H1 (cell line): Measurements from ENCODE around the gene MANBA. TPM values are rescaled to one million over a fixed set of nuclear protein-coding genes. Genes with fewer than 3 reads are reported as not detected.

Experiments
- CTCF ChIA-PET: fragments of 300-600 bp; sonication (Branson Sonifier 250); formaldehyde crosslinking; loops from one replicate; lab custom pipeline; 2021; ENCODE audit not compliant: partially characterized antibody; lab: Charles Lee
- POLR2A ChIA-PET: fragments of 300-600 bp; sonication (Branson Sonifier 250); formaldehyde crosslinking; loops from one replicate; lab custom pipeline; 2021; ENCODE audit warnings: inconsistent platforms; ENCODE audit not compliant: partially characterized antibody; lab: Charles Lee
- DNase-seq, 2 experiments: peaks; one replicate each; pipeline versions ENCODE4 v3.0.0 to v3.0.0-alpha.2; 2010 to 2022; ENCODE audit warnings: low spot score in 2 of 2, low read depth in 1 of 2, mixed read lengths in 1 of 2
- FAIRE-seq: peaks from 2 replicates; lab custom pipeline; 2011; peaks lifted over from hg19 to GRCh38; lab: Jason Lieb, UNC
- H2AFZ ChIP-seq: 2 replicates; pipeline ENCODE4 v1.8.1; 2012; ENCODE audit warnings: low read length, inconsistent platforms
- H2AK5ac ChIP-seq: 2 replicates; pipeline ENCODE4 v1.6.1; 2013; ENCODE audit warnings: low read depth, low read length
- H2BK120ac ChIP-seq: replicated peaks from 2 replicates; pipeline ENCODE3; 2013; ENCODE audit warnings: low read depth, low read length, inconsistent platforms
- H2BK12ac ChIP-seq: 2 replicates; pipeline ENCODE4 v1.6.1; 2013; ENCODE audit warnings: low read depth, low read length
- H2BK15ac ChIP-seq: 2 replicates; pipeline ENCODE4 v1.6.1; 2013; ENCODE audit warnings: low read length
- H2BK20ac ChIP-seq: 2 replicates; pipeline ENCODE4 v1.6.1; 2013; ENCODE audit warnings: low read length
- H2BK5ac ChIP-seq: 2 replicates; pipeline ENCODE4 v1.6.1; 2013; ENCODE audit warnings: low read depth, low read length
- H3K14ac ChIP-seq: 2 replicates; pipeline ENCODE4 v1.6.1; 2013; ENCODE audit warnings: inconsistent platforms; ENCODE audit not compliant: insufficient read length
- H3K18ac ChIP-seq: 2 replicates; pipeline ENCODE4 v1.6.1; 2013; ENCODE audit warnings: low read length; ENCODE audit errors: extremely low read depth
- H3K23ac ChIP-seq: 2 replicates; pipeline ENCODE4 v1.6.1; 2013; ENCODE audit warnings: inconsistent platforms; ENCODE audit not compliant: insufficient read length
- H3K23me2 ChIP-seq: 2 replicates; pipeline ENCODE4 v1.6.1; 2013; ENCODE audit warnings: low read depth, low read length
- H3K27ac ChIP-seq: 2 replicates; pipeline ENCODE4 v1.6.1; 2011; ENCODE audit warnings: low read depth, low read length, inconsistent platforms
- H3K27me3 ChIP-seq, 4 experiments: replicated peaks in 1 of 4; 1 replicate in 1 of 4; 2 replicates in 3 of 4; pipeline versions ENCODE4 v1.6.1 to v1.8.1; 2011 to 2013; ENCODE audit warnings: low read length in 3 of 4, mild to moderate bottlenecking in 3 of 4, inconsistent platforms in 2 of 4, mixed read lengths in 2 of 4, moderate library complexity in 1 of 4; ENCODE audit not compliant: control insufficient read depth in 3 of 4, insufficient read depth in 3 of 4; ENCODE audit errors: extremely low read depth in 1 of 4
- H3K36me3 ChIP-seq, 4 experiments: 2 replicates each; pipeline versions ENCODE4 v1.6.1 to v1.8.1; 2011 to 2013; ENCODE audit warnings: mild to moderate bottlenecking in 4 of 4, low read length in 3 of 4, moderate library complexity in 2 of 4, control low read depth in 1 of 4, inconsistent platforms in 1 of 4; ENCODE audit not compliant: insufficient read depth in 4 of 4, control insufficient read depth in 2 of 4
- H3K4ac ChIP-seq: replicated peaks from 2 replicates; pipeline ENCODE3; 2013; ENCODE audit warnings: low read length, low read depth, mixed read lengths, inconsistent platforms; ENCODE audit not compliant: insufficient read length
- H3K4me1 ChIP-seq, 4 experiments: replicated peaks in 1 of 4; 1 replicate in 1 of 4; 2 replicates in 3 of 4; pipeline versions ENCODE4 v1.6.1 to v1.8.1; 2011 to 2013; ENCODE audit warnings: low read length in 3 of 4, inconsistent platforms in 2 of 4, mixed read lengths in 1 of 4; ENCODE audit not compliant: insufficient read depth in 4 of 4, control insufficient read depth in 3 of 4
- H3K4me2 ChIP-seq, 2 experiments: 2 replicates each; pipeline versions ENCODE4 v1.6.1 to v1.8.1; 2011 to 2013; ENCODE audit warnings: low read depth in 2 of 2, low read length in 2 of 2, control low read depth in 1 of 2, inconsistent platforms in 1 of 2, mild to moderate bottlenecking in 1 of 2; ENCODE audit not compliant: insufficient read depth in 1 of 2
- H3K4me3 ChIP-seq, 4 experiments: fragments of 200-600, 300-600 bp in 1 of 4; sonication (generic), shearing (Covaris generic), sonication (Bioruptor Twin) in 1 of 4; 2 replicates each; pipeline versions ENCODE4 v1.5.1 to v1.8.1; 2011 to 2016; ENCODE audit warnings: low read length in 4 of 4, low read depth in 3 of 4, control low read depth in 2 of 4, inconsistent platforms in 2 of 4, mild to moderate bottlenecking in 2 of 4, mixed read lengths in 1 of 4, moderate library complexity in 1 of 4; ENCODE audit not compliant: insufficient read depth in 2 of 4; ENCODE audit errors: extremely low read depth in 1 of 4
- H3K56ac ChIP-seq: replicated peaks from 2 replicates; pipeline ENCODE3; 2013; ENCODE audit warnings: low read depth, mild to moderate bottlenecking, mixed read lengths, low read length, inconsistent platforms; ENCODE audit not compliant: insufficient read length
- H3K79me1 ChIP-seq: 2 replicates; pipeline ENCODE4 v1.6.1; 2013; ENCODE audit warnings: low read depth, low read length, control low read depth
- H3K79me2 ChIP-seq, 2 experiments: 2 replicates each; pipeline versions ENCODE4 v1.6.1 to v1.8.1; 2012 to 2013; ENCODE audit warnings: low read length in 2 of 2, mild to moderate bottlenecking in 2 of 2, inconsistent platforms in 1 of 2; ENCODE audit not compliant: insufficient read depth in 2 of 2, control insufficient read depth in 1 of 2
- H3K9ac ChIP-seq, 4 experiments: replicated peaks in 1 of 4; 1 replicate in 1 of 4; 2 replicates in 3 of 4; pipeline versions ENCODE4 v1.6.1 to v1.8.1; 2011 to 2013; ENCODE audit warnings: low read depth in 3 of 4, low read length in 3 of 4, control low read depth in 2 of 4, mild to moderate bottlenecking in 2 of 4, moderate library complexity in 2 of 4, inconsistent platforms in 1 of 4; ENCODE audit errors: extremely low read depth in 1 of 4
- H3K9me3 ChIP-seq, 2 experiments: 2 replicates each; pipeline versions ENCODE4 v1.6.1 to v1.8.1; 2012 to 2013; ENCODE audit warnings: mild to moderate bottlenecking in 2 of 2, moderate library complexity in 2 of 2, control low read depth in 1 of 2, inconsistent platforms in 1 of 2, low read depth in 1 of 2, low read length in 1 of 2, mixed read lengths in 1 of 2; ENCODE audit not compliant: insufficient read depth in 2 of 2
- H4K20me1 ChIP-seq, 2 experiments: replicated peaks in 1 of 2; 2 replicates each; pipeline versions ENCODE3 to v1.8.1; 2011 to 2013; ENCODE audit warnings: inconsistent platforms in 2 of 2, low read length in 2 of 2, mild to moderate bottlenecking in 1 of 2; ENCODE audit not compliant: insufficient read depth in 2 of 2, control insufficient read depth in 1 of 2
- H4K5ac ChIP-seq: 2 replicates; pipeline ENCODE4 v1.6.1; 2013; ENCODE audit warnings: low read length, low read depth, mixed read lengths, inconsistent platforms; ENCODE audit not compliant: insufficient read length
- H4K8ac ChIP-seq: 2 replicates; pipeline ENCODE4 v1.8.0; 2013; ENCODE audit warnings: mild to moderate bottlenecking, moderate library complexity, low read length, inconsistent platforms; ENCODE audit not compliant: insufficient read depth; ENCODE audit errors: extremely low read depth
- H4K91ac ChIP-seq: replicated peaks from 2 replicates; pipeline ENCODE3; 2013; ENCODE audit warnings: low read length, mixed read lengths, inconsistent platforms; ENCODE audit not compliant: insufficient read length
- ATF3 ChIP-seq: IDR thresholded peaks from 2 replicates; pipeline ENCODE4 v1.6.1; 2011; ENCODE audit warnings: low read depth, mild to moderate bottlenecking, low read length; ENCODE audit not compliant: insufficient read depth
- CHD2 ChIP-seq: IDR thresholded peaks from 2 replicates; pipeline ENCODE4 v1.6.1; 2012; ENCODE audit warnings: low read length, improper control_type of control experiment
- CREB1 ChIP-seq: IDR thresholded peaks from 2 replicates; pipeline ENCODE4 v1.6.1; 2012; ENCODE audit warnings: inconsistent platforms
- EZH2 ChIP-seq: fragments of 200-600 bp; sonication (generic); IDR thresholded peaks from 2 replicates; pipeline ENCODE4 v1.7.1; 2012; ENCODE audit warnings: low read depth, mild to moderate bottlenecking, moderate library complexity, low read length, inconsistent platforms; ENCODE audit not compliant: severe bottlenecking
- FOSL1 ChIP-seq: IDR thresholded peaks from 2 replicates; pipeline ENCODE4 v1.6.1; 2011; ENCODE audit warnings: mild to moderate bottlenecking, low read depth, low read length, moderate library complexity; ENCODE audit not compliant: insufficient read depth
- NRF1 ChIP-seq: IDR thresholded peaks from 2 replicates; pipeline ENCODE4 v1.6.1; 2011; ENCODE audit warnings: mild to moderate bottlenecking, low read depth, low read length, improper control_type of control experiment
- POU5F1 ChIP-seq: IDR thresholded peaks from 2 replicates; pipeline ENCODE4 v1.6.1; 2011; ENCODE audit warnings: low read depth, mild to moderate bottlenecking, low read length, moderate library complexity
- RBBP5 ChIP-seq: IDR thresholded peaks from 2 replicates; pipeline ENCODE4 v1.7.1; 2012; ENCODE audit warnings: low read depth, mild to moderate bottlenecking, inconsistent platforms, low read length, moderate library complexity, borderline replicate concordance
- SIN3A ChIP-seq, 2 experiments: IDR thresholded peaks in 1 of 2; conservative IDR thresholded peaks in 1 of 2; 2 replicates each; pipeline ENCODE4 v1.6.1; 2011 to 2012; ENCODE audit warnings: low read length in 2 of 2, improper control_type of control experiment in 1 of 2, low read depth in 1 of 2, mild to moderate bottlenecking in 1 of 2
- TAF7 ChIP-seq: optimal IDR thresholded peaks from 2 replicates; pipeline ENCODE3; 2011; ENCODE audit warnings: low read depth, mild to moderate bottlenecking, inconsistent platforms, low read length, moderate library complexity, borderline replicate concordance
- TEAD4 ChIP-seq: IDR thresholded peaks from 2 replicates; pipeline ENCODE4 v1.6.1; 2012; ENCODE audit warnings: low read depth, low read length, inconsistent platforms, mixed read lengths
- USF2 ChIP-seq: IDR thresholded peaks from 2 replicates; pipeline ENCODE4 v1.6.1; 2011; ENCODE audit warnings: low read length, improper control_type of control experiment
- YY1 ChIP-seq: IDR thresholded peaks from 2 replicates; pipeline ENCODE4 v1.6.1; 2011; ENCODE audit warnings: low read depth, mild to moderate bottlenecking, low read length
- WGBS, 2 experiments: shearing (Covaris generic) in 1 of 2; methylation state at CpG; one replicate each; pipeline versions ENCODE4 v1.1.6 to v1.1.7; 2013 to 2015; ENCODE audit warnings: low lambda C conversion rate in 2 of 2, mixed read lengths in 2 of 2, inconsistent platforms in 1 of 2, low coverage in 1 of 2, missing lambda C conversion rate in 1 of 2; ENCODE audit not compliant: insufficient replicate concordance in 2 of 2, insufficient coverage in 1 of 2, insufficient read length in 1 of 2; ENCODE audit errors: extremely low coverage in 1 of 2, missing lambda C conversion rate in 1 of 2; 5-methylcytosine and 5-hydroxymethylcytosine counted together
- polyA plus RNA-seq, 7 experiments: library from polyadenylated mRNA; depleted of rRNA in 3 of 7; stranded (reverse) in 5 of 7; unstranded in 2 of 7; fragments of >200 nt in 5 of 7; fragments of 200-250 nt in 2 of 7; gene quantifications; 1 replicate in 5 of 7; 2 replicates in 1 of 7; 4 replicates in 1 of 7; pipeline versions ENCODE4 v1.2.1 to v1.2.3, GENCODE V29; 2011 to 2013; ENCODE audit warnings: missing spikeins in 2 of 7, mixed read lengths in 2 of 7
- total RNA-seq: library from RNA; stranded (reverse); fragmentation: NEBNext Ultra II Directional; extraction: Animal tissue kit (Norgen Biotek cat#: 25700); gene quantifications from 2 replicates; pipeline ENCODE4 v1.2.1, GENCODE V29; 2021

Gene MANBA
- total and polyA plus RNA-seq, 2 of the 8 experiments (the other 6 are each of a cell fraction or from before 2014, with no cell fraction given) = 22.9 to 27.8 TPM

GRCh38 chr4:102667001-102667400 is 93.8 kb downstream of the MANBA start:
- no peak overlapping the region for H3K4me2 ChIP-seq
- H3K36me3 ChIP-seq = peaks cover 0 to 17% (median 2%) of the 10 kb centered on the region in 4 experiments; a peak in 3 of 8 replicates
- CTCF ChIA-PET = no interaction called here
- H2AK5ac ChIP-seq = no peak overlapping the region
- no peaks in the 10 kb centered on the region for H3K27me3 ChIP-seq
- no peak overlapping the region for H2AFZ ChIP-seq
- no peak overlapping the region for H3K4me3 ChIP-seq
- H2BK12ac ChIP-seq = no peak overlapping the region
- H3K4ac ChIP-seq = no peak overlapping the region
- H3K79me2 ChIP-seq = no peaks in the 10 kb centered on the region
- no peak overlapping the region for H3K27ac ChIP-seq
- POLR2A ChIA-PET = no interaction called here
- no peak overlapping the region for H2BK20ac ChIP-seq
- H4K20me1 ChIP-seq = peaks cover 0 to 4% of the 10 kb centered on the region in 2 experiments
- H3K14ac ChIP-seq = no peak overlapping the region
- H2BK15ac ChIP-seq = no peak overlapping the region
- H3K4me1 ChIP-seq = no peaks in the 10 kb centered on the region
- H3K23ac ChIP-seq = no peak overlapping the region
- H4K8ac ChIP-seq = no peak overlapping the region
- no peak overlapping the region for H2BK5ac ChIP-seq
- FAIRE-seq (no peak), DNase-seq (no peak)
- H3K9me3 ChIP-seq = no peaks in the 10 kb centered on the region
- H4K91ac ChIP-seq = no peak overlapping the region
- no peak overlapping the region for H3K18ac ChIP-seq
- WGBS, 2 experiments = 96% methylated on average over 1 of the region's 1 CpG; no CpG with 5 or more reads in 1 of the 2 experiments
- H3K23me2 ChIP-seq = no peaks in the 10 kb centered on the region
- H3K56ac ChIP-seq = no peak overlapping the region
- H2BK120ac ChIP-seq = no peak overlapping the region
- no peak overlapping the region for H4K5ac ChIP-seq
- no peaks in the 10 kb centered on the region for H3K79me1 ChIP-seq
- no peak overlapping the region for H3K9ac ChIP-seq
- TF ChIP-seq CHD2 = no peak
- no peak for TF ChIP-seq TEAD4
- TF ChIP-seq YY1 = no peak
- no peak for TF ChIP-seq SIN3A (conservative IDR thresholded peaks at IDR 0.05 in 1 of 2, IDR thresholded peaks at IDR 0.05 in 1 of 2; ENCODE audit: low read depth in 1 of 2, low read length in 2 of 2)
- TF ChIP-seq RBBP5 = no peak
- TF ChIP-seq ATF3 = no peak
- no peak for TF ChIP-seq EZH2
- no peak for TF ChIP-seq TAF7
- no peak for TF ChIP-seq CREB1
- no peak for TF ChIP-seq NRF1
- TF ChIP-seq POU5F1 = no peak
- TF ChIP-seq FOSL1 = no peak
- TF ChIP-seq USF2 = no peak
